ENCODE data around the gene TTLL5.

DNA sequence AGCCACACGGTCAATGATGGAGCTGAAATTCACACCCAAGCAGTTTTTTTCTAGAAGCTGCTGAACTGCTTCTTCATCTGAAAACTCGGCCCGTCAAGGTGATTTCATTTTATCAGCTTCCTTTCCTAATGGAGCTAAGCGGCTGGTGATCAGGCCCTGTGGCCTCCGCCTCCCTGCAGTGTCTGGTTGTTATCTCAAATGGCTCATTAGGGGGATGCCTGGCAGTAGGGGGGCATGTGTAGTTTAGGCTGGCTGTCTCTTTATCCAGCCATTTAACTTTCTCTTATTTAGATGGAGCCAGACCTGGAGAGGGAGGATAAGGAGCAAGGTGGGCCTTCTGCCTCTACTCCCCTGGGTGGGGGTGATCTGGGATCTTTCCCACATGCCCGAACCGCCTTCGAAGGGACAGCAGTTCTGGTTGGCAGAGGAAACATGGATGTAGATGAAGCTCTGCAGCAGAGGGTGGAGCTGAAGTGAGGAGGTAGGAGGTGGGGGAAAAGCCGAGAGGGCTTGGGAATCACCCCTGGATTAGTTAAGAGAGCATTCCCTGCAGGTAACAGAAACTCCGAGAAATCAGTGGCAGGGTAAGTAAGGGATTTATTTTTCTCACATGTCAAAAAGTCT, 256.4 kb downstream of the TTLL5 start:
- TF ChIP-seq RAD21 (IDR thresholded peaks at IDR 0.05; ENCODE audit: low read length), result no peak
- TF ChIP-seq NFE2L2 (IDR thresholded peaks at IDR 0.05; ENCODE audit: low read depth, low read length), result no peak
- TF ChIP-seq, protein P1, sequence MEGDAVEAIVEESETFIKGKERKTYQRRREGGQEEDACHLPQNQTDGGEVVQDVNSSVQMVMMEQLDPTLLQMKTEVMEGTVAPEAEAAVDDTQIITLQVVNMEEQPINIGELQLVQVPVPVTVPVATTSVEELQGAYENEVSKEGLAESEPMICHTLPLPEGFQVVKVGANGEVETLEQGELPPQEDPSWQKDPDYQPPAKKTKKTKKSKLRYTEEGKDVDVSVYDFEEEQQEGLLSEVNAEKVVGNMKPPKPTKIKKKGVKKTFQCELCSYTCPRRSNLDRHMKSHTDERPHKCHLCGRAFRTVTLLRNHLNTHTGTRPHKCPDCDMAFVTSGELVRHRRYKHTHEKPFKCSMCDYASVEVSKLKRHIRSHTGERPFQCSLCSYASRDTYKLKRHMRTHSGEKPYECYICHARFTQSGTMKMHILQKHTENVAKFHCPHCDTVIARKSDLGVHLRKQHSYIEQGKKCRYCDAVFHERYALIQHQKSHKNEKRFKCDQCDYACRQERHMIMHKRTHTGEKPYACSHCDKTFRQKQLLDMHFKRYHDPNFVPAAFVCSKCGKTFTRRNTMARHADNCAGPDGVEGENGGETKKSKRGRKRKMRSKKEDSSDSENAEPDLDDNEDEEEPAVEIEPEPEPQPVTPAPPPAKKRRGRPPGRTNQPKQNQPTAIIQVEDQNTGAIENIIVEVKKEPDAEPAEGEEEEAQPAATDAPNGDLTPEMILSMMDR (conservative IDR thresholded peaks at IDR 0.05; ENCODE audit: low read depth, low read length), result no peak
